Pancreas (tissue), 10 donors: Measurements from ENCODE around the gene SPSB1. TPM values are rescaled to one million over a fixed set of nuclear protein-coding genes. Genes with fewer than 3 reads are reported as not detected.
A peak's percentile ranks its signal among the peaks of the same experiment; 100 is the strongest.

Experiments used
- ATAC-seq, 4 donors: fragments of 200-7000 bp; cut with Tn5 transposase; one replicate each; pipeline versions ENCODE4 v1.8.0 to v1.9.1; 2020; ENCODE audit warnings: mild to moderate bottlenecking in 4 of 4, moderate library complexity in 4 of 4
- DNase-seq, 6 donors: peaks; one replicate each; pipeline ENCODE4 v3.0.0-alpha.2; 2020
- FAIRE-seq: peaks from 2 replicates; lab custom pipeline; 2012; peaks lifted over from hg19 to GRCh38; lab: Jason Lieb, UNC
- H3K27ac ChIP-seq, 4 donors: fragments of 200-600 bp; sonication (generic); 1 replicate in 3 of 4; 2 replicates in 1 of 4; pipeline versions ENCODE4 v1.5.0 to v1.8.0; 2020
- H3K27me3 ChIP-seq, 4 donors: fragments of 200-600 bp; one replicate each; pipeline ENCODE4 v1.8.0; 2021
- H3K36me3 ChIP-seq, 3 donors: fragments of 200-600 bp; sonication (generic) in 1 of 3; one replicate each; pipeline versions ENCODE4 v1.5.0 to v1.8.0; 2020 to 2021
- H3K4me1 ChIP-seq, 3 donors: fragments of 200-600 bp; one replicate each; pipeline ENCODE4 v1.8.0; 2021
- H3K4me3 ChIP-seq, 4 donors: fragments of 200-600 bp; sonication (generic) in 2 of 4; one replicate each; pipeline versions ENCODE4 v1.5.0 to v1.8.0; 2020 to 2021
- H3K9me3 ChIP-seq, 4 donors: fragments of 200-600 bp; one replicate each; pipeline ENCODE4 v1.8.0; 2021
- CTCF ChIP-seq, 4 donors: fragments of 200-600 bp; sonication (generic) in 3 of 4; IDR thresholded peaks; one replicate each; pipeline versions ENCODE4 v1.5.0 to v1.8.0; 2021; ENCODE audit warnings: antibody characterized with exemption in 4 of 4
- WGBS, 2 donors: extraction: QIAGEN DNeasy Blood & Tissue Kit; methylation state at CpG; one replicate each; pipeline ENCODE4 v1.1.7; 2013; 5-methylcytosine and 5-hydroxymethylcytosine counted together
- intact Hi-C, 3 donors: fragments of 100-400 bp; cut with DNase I; formaldehyde crosslinking; loops; one replicate each; pipeline versions ENCODE4 v1.11.1 to v1.14.2; 2022
- polyA plus RNA-seq, 2 donors: library from polyadenylated mRNA; stranded (reverse); fragments of 200-250 nt; gene quantifications; one replicate each; pipeline ENCODE4 v1.2.3, GENCODE V29; 2013
- total RNA-seq, 6 donors: library from RNA; stranded (reverse); fragmentation: NEBNext Ultra II Directional in 4 of 6; extraction: Animal tissue kit (Norgen Biotek cat#: 25700) in 4 of 6; gene quantifications; one replicate each; pipeline versions ENCODE4 v1.2.1 to v1.2.4, GENCODE V29; 2021 to 2023
- donor health status: healthy with polysubstance abuse.
- donor health status: DM: no; HTN: no; CAD: no; lungs with moderate emphysema.
- donor health status: DM: no; HTN: no; CAD: no.
- donor health status: control.
- donor health status: control.
- donor health status: Bipolar disorder and iron deficiency.
- donor health status: DM: yes; HTN: yes; CAD: no.
- donor health status: DM: no; HTN: no; CAD: no.
- donor health status: DM: no; HTN: no; CAD: no.
- donor health status: DM: yes; HTN: yes; CAD: no.

Gene SPSB1
- total RNA-seq (10 to 100 TPM; 10.5 to 27.5 (median 21.0) TPM), polyA plus RNA-seq (10 to 100 TPM; 11.9 to 15.4 TPM)

- ATAC-seq (peak; percentile 52 to 76 (median 66)), FAIRE-seq (no peak), DNase-seq (peak; percentile 74 to 91 (median 82))
- Histone ChIP-seq H3K27ac (peak within 1 kb of the TSS; percentile 66 to 84 (median 75)), H3K4me1 (peaks cover 0 to 23% (median 4%) of the 10 kb centered on the region in 3 donors), H3K9me3 (no peaks in the 10 kb centered on the region), H3K36me3 (no peaks in the 10 kb centered on the region), H3K27me3 (no peaks in the 10 kb centered on the region), H3K4me3 (peak within 1 kb of the TSS; percentile 73 to 99 (median 82))
- no peak for TF ChIP-seq CTCF (IDR thresholded peaks at IDR 0.05)
- intact Hi-C loops = no loop called here
- 1% methylated on average over 55 to 119 of the region's 119 CpGs for WGBS, 2 donors
These were observed at the start of gene SPSB1 for GRCh38 chr1:9292361-9293240. Gene SPSB1 (plus strand): TSS chr1:9292894. CDS start chr1:9355892, 62,998 bp downstream.

- ATAC-seq = no peak
- intact Hi-C loops = no loop called here
- no peak for TF ChIP-seq CTCF (IDR thresholded peaks at IDR 0.05)
- no peak for FAIRE-seq
- 48 to 63% methylated on average over 9 of the region's 9 CpGs for WGBS, 2 donors
- Histone ChIP-seq H3K36me3 (peaks cover 0 to 8% (median 3%) of the 10 kb centered on the region in 3 donors), H3K9me3 (no peaks in the 10 kb centered on the region), H3K27ac (peak overlapping the region in 3 of 4 donors; percentile 74 to 91 (median 91)), H3K27me3 (no peaks in the 10 kb centered on the region), H3K4me3 (peak overlapping the region in 1 of 4 donors; percentile 9), H3K4me1 (peaks cover 22 to 70% (median 44%) of the 10 kb centered on the region in 3 donors)
- DNase-seq = no peak
These were observed 49.5 kb upstream of the SPSB1 start for GRCh38 chr1:9243066-9243739.

- TF ChIP-seq CTCF (IDR thresholded peaks at IDR 0.05) = no peak
- no peak overlapping the region for H3K4me3 ChIP-seq
- WGBS, 2 donors = 61 to 63% methylated on average over 9 of the region's 9 CpGs
- H3K27ac ChIP-seq = peak overlapping the region; percentile 26 to 91 (median 60)
- intact Hi-C loops = no loop called here
- peaks cover 33 to 66% (median 41%) of the 10 kb centered on the region in 3 donors for H3K4me1 ChIP-seq
- peaks cover 0 to 8% (median 3%) of the 10 kb centered on the region in 3 donors for H3K36me3 ChIP-seq
- FAIRE-seq = no peak
- ATAC-seq = peak; percentile 36 to 55 (median 50)
- no peaks in the 10 kb centered on the region for H3K27me3 ChIP-seq
- H3K9me3 ChIP-seq = no peaks in the 10 kb centered on the region
- peak; percentile 42 to 74 (median 60) for DNase-seq
These were observed 48.0 kb upstream of the SPSB1 start for GRCh38 chr1:9244501-9245229.

GRCh38 chr1:9245230-9245619 lies 47.5 kb upstream of the SPSB1 start:
- no peak for TF ChIP-seq CTCF (IDR thresholded peaks at IDR 0.05)
- H3K27me3 ChIP-seq = no peaks in the 10 kb centered on the region
- H3K4me3 ChIP-seq = no peak overlapping the region
- peaks cover 0 to 8% (median 3%) of the 10 kb centered on the region in 3 donors for H3K36me3 ChIP-seq
- ATAC-seq (no peak), FAIRE-seq (no peak), DNase-seq (peak in 2 of 6 donors; percentile 40 to 72)
- intact Hi-C loops = no loop called here
- H3K4me1 ChIP-seq = peaks cover 36 to 65% (median 45%) of the 10 kb centered on the region in 3 donors
- no peaks in the 10 kb centered on the region for H3K9me3 ChIP-seq
- WGBS, 2 donors = 69 to 70% methylated on average over 15 of the region's 15 CpGs
- peak overlapping the region; percentile 26 to 91 (median 60) for H3K27ac ChIP-seq
